Gastrocnemius medialis (tissue), 4 donors: ENCODE data around the gene KCNG4. TPM values are rescaled to one million over a fixed set of nuclear protein-coding genes. Genes with fewer than 3 reads are reported as not detected.

Source experiments
- ATAC-seq, 2 donors: fragments of 150-250 bp; one replicate each; pipeline ENCODE4 v1.9.1; 2016
- DNase-seq, 2 donors: peaks; one replicate each; pipeline ENCODE4 v3.0.0-alpha.2; 2019
- H3K27ac ChIP-seq, 4 donors: fragments of 200-600 bp; sonication (generic); 1 replicate in 1 of 4; 2 replicates in 3 of 4; pipeline ENCODE4 v1.5.1; 2016 to 2018; ENCODE audit warnings: mild to moderate bottlenecking in 2 of 4, moderate library complexity in 1 of 4
- H3K27me3 ChIP-seq, 3 donors: fragments of 200-600 bp; sonication (generic) in 2 of 3; 1 replicate in 1 of 3; 2 replicates in 2 of 3; pipeline versions ENCODE4 v1.5.1 to v1.6.0; 2016 to 2019; ENCODE audit warnings: mild to moderate bottlenecking in 1 of 3, moderate library complexity in 1 of 3
- H3K36me3 ChIP-seq, 2 donors: fragments of 200-600 bp; sonication (generic) in 1 of 2; one replicate each; pipeline ENCODE4 v1.5.1; 2017 to 2018
- H3K4me1 ChIP-seq, 2 donors: fragments of 200-600 bp; sonication (generic) in 1 of 2; one replicate each; pipeline ENCODE4 v1.5.1; 2016 to 2017; ENCODE audit warnings: mild to moderate bottlenecking in 2 of 2
- H3K4me3 ChIP-seq, 4 donors: fragments of 200-600 bp; sonication (generic) in 3 of 4; 1 replicate in 1 of 4; 2 replicates in 3 of 4; pipeline ENCODE4 v1.5.1; 2016 to 2019; ENCODE audit warnings: mild to moderate bottlenecking in 2 of 4
- H3K9me3 ChIP-seq, 3 donors: fragments of 200-600 bp; sonication (generic) in 2 of 3; 1 replicate in 1 of 3; 2 replicates in 2 of 3; pipeline ENCODE4 v1.5.1; 2016 to 2019
- CTCF ChIP-seq, 5 experiments: fragments of 450-650 bp in 3 of 5; fragments of 200-600 bp in 2 of 5; sonication (generic) in 2 of 5; IDR thresholded peaks in 4 of 5; conservative IDR thresholded peaks in 1 of 5; 1 replicate in 4 of 5; 2 replicates in 1 of 5; pipeline ENCODE4 v1.5.1; 2016 to 2019; ENCODE audit warnings: antibody characterized with exemption in 5 of 5, mild to moderate bottlenecking in 3 of 5, moderate library complexity in 3 of 5
- POLR2A ChIP-seq, 2 donors: fragments of 450-650 bp; IDR thresholded peaks; one replicate each; pipeline ENCODE4 v1.6.1; 2017; ENCODE audit warnings: antibody characterized with exemption in 2 of 2, mild to moderate bottlenecking in 2 of 2, moderate library complexity in 2 of 2
- in situ Hi-C, 4 donors: fragments of 200-750 bp; cut with MboI; loops; one replicate each; pipeline versions ENCODE4 v1.15.0 to v1.8.0; 2017; ENCODE audit warnings: low sequenced_read_pairs in 4 of 4
- intact Hi-C: fragments of 100-400 bp; cut with DNase I; formaldehyde crosslinking; loops from one replicate; pipeline ENCODE4 v1.15.1; 2023; ENCODE audit warnings: low total_unique reads
- total RNA-seq, 4 donors: library from RNA; depleted of rRNA; stranded (reverse); fragments of >200 nt; gene quantifications; one replicate each; pipeline versions ENCODE4 v1.1.0 to v1.2.3, GENCODE V29; 2016

Gene KCNG4
- total RNA-seq, 4 donors from 2014 or later = not detected

DNA sequence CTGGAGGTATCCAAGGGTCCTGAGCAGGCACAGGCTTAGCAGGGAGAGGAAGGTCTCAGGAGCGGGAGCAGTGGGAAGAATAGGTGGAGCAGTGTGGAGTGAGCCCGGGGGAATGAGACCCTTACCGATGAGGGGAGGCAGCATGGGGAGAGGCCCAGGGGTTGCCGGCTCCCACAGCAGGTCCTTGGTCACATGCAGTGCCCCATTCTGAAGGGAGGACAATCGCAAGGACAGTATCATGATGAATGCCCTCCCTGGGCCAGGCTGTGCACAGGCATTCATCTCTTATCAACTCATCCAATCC, 56.3 kb downstream of the KCNG4 start:
- intact Hi-C loops = no loop called here
- no peaks in the 10 kb centered on the region for H3K9me3 ChIP-seq
- no peak for ATAC-seq
- peaks cover 0 to 8% of the 10 kb centered on the region in 2 donors for H3K4me1 ChIP-seq
- H3K4me3 ChIP-seq = no peak overlapping the region
- H3K36me3 ChIP-seq = peaks cover 0 to 52% of the 10 kb centered on the region in 2 donors
- no peaks in the 10 kb centered on the region for H3K27me3 ChIP-seq
- TF ChIP-seq CTCF (IDR thresholded peaks at IDR 0.05 in 4 of 5, conservative IDR thresholded peaks at IDR 0.05 in 1 of 5) = no peak
- no peak for TF ChIP-seq POLR2A (IDR thresholded peaks at IDR 0.05)
- peak overlapping the region in 3 of 4 donors; percentile 62 to 82 (median 81) for H3K27ac ChIP-seq
- DNase-seq = no peak
- in situ Hi-C loops = loop anchor here in 3 of 4 donors (10.0 to 25.0 kb wide), 5 partner anchors 96 to 371 kb away; partner anchors contain the start of genes OSGIN1 (in 2 of the 3), HSBP1 (in 1 of the 3) and NECAB2 (in 1 of the 3)

DNA sequence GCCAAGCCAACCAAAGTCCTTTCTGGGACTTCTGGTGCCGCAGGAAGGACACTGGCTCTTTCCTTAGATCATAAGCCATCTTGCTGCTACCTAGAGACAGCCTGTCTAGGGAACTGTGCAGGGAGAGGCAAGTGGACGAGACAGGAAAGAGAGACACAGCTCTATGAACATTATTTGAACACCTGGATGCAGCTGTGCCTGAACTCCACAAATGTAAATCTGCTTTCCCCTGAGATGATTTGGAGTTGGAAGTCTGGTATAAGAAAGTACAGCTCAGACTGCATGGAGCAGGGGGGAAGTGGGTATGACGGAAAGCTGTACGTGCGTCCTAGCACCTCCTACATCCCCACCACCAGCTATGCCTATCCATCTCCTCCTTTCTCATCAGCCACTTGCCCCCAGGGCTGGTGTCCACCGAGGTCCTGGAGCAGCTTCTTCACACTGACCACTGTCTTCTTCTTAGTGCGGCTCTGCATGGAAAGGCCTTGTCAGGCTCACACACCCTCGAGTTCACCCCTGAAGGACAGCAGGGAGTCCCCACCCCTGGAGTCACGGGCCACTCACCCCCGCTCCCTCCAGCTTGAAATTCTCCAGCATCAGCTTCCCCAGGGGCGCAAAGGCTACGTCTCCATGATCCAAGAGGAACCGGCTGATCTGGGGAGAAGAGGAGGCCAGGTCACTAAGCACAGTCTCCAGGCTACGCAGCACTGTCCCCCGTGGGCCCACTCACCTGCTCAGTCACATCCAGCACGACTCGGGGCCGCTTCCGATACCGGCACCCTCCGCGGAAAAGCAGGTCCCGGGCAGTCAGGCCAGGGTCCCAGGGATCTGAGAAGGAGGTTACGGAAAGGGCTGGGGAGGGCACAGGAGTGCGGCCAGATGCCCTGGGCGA, 56.9 kb downstream of the KCNG4 start:
- TF ChIP-seq POLR2A (IDR thresholded peaks at IDR 0.05) (no peak), CTCF (IDR thresholded peaks at IDR 0.05 in 4 of 5, conservative IDR thresholded peaks at IDR 0.05 in 1 of 5) (no peak)
- H3K4me3 ChIP-seq = no peak overlapping the region
- peaks cover 0 to 58% of the 10 kb centered on the region in 2 donors for H3K36me3 ChIP-seq
- peaks cover 0 to 8% of the 10 kb centered on the region in 2 donors for H3K4me1 ChIP-seq
- DNase-seq = no peak
- no peaks in the 10 kb centered on the region for H3K9me3 ChIP-seq
- intact Hi-C loops (no loop called here), in situ Hi-C loops (loop anchor here in 3 of 4 donors (10.0 to 25.0 kb wide), 5 partner anchors 96 to 371 kb away; partner anchors contain the start of genes OSGIN1 (in 2 of the 3), HSBP1 (in 1 of the 3) and NECAB2 (in 1 of the 3))
- no peaks in the 10 kb centered on the region for H3K27me3 ChIP-seq
- H3K27ac ChIP-seq = peak overlapping the region in 3 of 4 donors; percentile 62 to 82 (median 81)
- no peak for ATAC-seq

- intact Hi-C loops (no loop called here), in situ Hi-C loops (loop anchor here in 3 of 4 donors (10.0 to 25.0 kb wide), 5 partner anchors 95 to 370 kb away; partner anchors contain the start of genes OSGIN1 (in 2 of the 3), HSBP1 (in 1 of the 3) and NECAB2 (in 1 of the 3))
- no peak for ATAC-seq
- DNase-seq = no peak
- Histone ChIP-seq H3K4me3 (no peak overlapping the region), H3K27ac (no peak overlapping the region), H3K27me3 (no peaks in the 10 kb centered on the region), H3K36me3 (peaks cover 0 to 60% of the 10 kb centered on the region in 2 donors), H3K9me3 (no peaks in the 10 kb centered on the region), H3K4me1 (peaks cover 0 to 8% of the 10 kb centered on the region in 2 donors)
- no peak for TF ChIP-seq POLR2A (IDR thresholded peaks at IDR 0.05)
- TF ChIP-seq CTCF (IDR thresholded peaks at IDR 0.05 in 4 of 5, conservative IDR thresholded peaks at IDR 0.05 in 1 of 5) = no peak
These were observed 57.7 kb downstream of the KCNG4 start for GRCh38 chr16:84182104-84182503.

DNA sequence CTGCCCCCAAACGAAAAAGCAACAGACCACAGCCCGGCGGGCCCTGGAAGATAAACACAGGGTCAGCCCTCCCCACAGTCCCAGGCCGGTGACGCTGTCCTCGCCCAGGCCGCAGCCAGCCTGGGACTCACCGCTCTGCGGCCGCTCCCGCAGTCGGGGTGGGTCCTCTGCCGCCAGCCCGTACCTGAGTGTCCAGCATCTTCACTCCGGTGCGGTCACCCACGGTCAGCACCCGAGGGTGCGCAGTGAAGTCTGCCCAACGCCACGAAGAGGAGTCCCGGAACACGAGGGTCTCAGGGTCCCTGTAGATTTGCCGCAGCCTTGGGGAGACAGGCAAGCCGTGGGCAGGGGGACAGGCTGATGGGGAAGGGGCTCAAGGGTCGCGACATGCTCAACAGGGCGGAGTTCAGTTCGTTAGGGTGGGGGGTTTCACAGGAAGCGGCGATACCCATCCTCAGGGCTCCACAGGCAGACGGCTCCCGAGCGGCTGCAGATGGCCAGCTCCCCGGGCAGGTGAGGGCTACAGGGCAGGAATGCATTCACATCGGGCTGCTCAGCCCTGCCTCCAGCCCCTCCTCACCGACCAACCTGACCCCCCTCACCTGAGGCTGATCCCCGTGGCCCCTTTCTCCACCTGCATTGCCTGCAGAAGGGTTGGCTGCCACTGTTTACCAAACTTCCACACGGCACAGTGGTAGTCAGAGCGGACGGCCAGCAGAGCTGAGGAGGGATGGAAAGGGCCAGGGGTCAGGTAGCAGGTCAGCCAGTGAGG, 58.5 kb downstream of the KCNG4 start:
- Histone ChIP-seq H3K27me3 (no peaks in the 10 kb centered on the region), H3K4me1 (peaks cover 0 to 8% of the 10 kb centered on the region in 2 donors), H3K27ac (peak overlapping the region in 1 of 4 donors; percentile 20), H3K4me3 (no peak overlapping the region), H3K9me3 (no peaks in the 10 kb centered on the region), H3K36me3 (peaks cover 0 to 60% of the 10 kb centered on the region in 2 donors)
- in situ Hi-C loops = loop anchor here in 3 of 4 donors (10.0 to 25.0 kb wide), 5 partner anchors 94 to 369 kb away; partner anchors contain the start of genes OSGIN1 (in 2 of the 3), HSBP1 (in 1 of the 3) and NECAB2 (in 1 of the 3)
- ATAC-seq = no peak
- intact Hi-C loops = no loop called here
- no peak for TF ChIP-seq POLR2A (IDR thresholded peaks at IDR 0.05)
- TF ChIP-seq CTCF (IDR thresholded peaks at IDR 0.05 in 4 of 5, conservative IDR thresholded peaks at IDR 0.05 in 1 of 5) = no peak
- DNase-seq = no peak
